ENCODE measurements around the gene EIF3L.

GRCh38 chr22:37929390-37929789, 80.2 kb downstream of the EIF3L start:
- TF ChIP-seq EZH2 (IDR thresholded peaks at IDR 0.05; ENCODE audit: borderline replicate concordance, insufficient read depth, low read length, poor library complexity, severe bottlenecking) (no peak), RAD21 (conservative IDR thresholded peaks at IDR 0.05) (no peak), CTCF (IDR thresholded peaks at IDR 0.05; ENCODE audit: poor library complexity, severe bottlenecking) (no peak), EP300 (conservative IDR thresholded peaks at IDR 0.05; ENCODE audit: poor library complexity, severe bottlenecking) (no peak), POLR2AphosphoS5 (IDR thresholded peaks at IDR 0.05) (no peak), MXI1 (conservative IDR thresholded peaks at IDR 0.05; ENCODE audit: poor library complexity, severe bottlenecking) (no peak), TAF1 (IDR thresholded peaks at IDR 0.05; ENCODE audit: low read depth) (no peak)
